Measurements from ENCODE around the gene DCUN1D2.

- TF ChIP-seq POLR2A (IDR thresholded peaks at IDR 0.05) = no peak
- no peak for TF ChIP-seq CTCF (IDR thresholded peaks at IDR 0.05)
- no peak for TF ChIP-seq EP300 (IDR thresholded peaks at IDR 0.05)
Observed at GRCh38 chr13:113506871-113507388, 16.4 kb upstream of the DCUN1D2 start.

All from ovary (tissue), 3 donors.